ENCODE data around the gene ESR1.

GRCh38 chr6:151862461-151862860, 55.0 kb downstream of the ESR1 start:
- TF ChIP-seq POLR2A (IDR thresholded peaks at IDR 0.05): no peak
- TF ChIP-seq, protein P1, sequence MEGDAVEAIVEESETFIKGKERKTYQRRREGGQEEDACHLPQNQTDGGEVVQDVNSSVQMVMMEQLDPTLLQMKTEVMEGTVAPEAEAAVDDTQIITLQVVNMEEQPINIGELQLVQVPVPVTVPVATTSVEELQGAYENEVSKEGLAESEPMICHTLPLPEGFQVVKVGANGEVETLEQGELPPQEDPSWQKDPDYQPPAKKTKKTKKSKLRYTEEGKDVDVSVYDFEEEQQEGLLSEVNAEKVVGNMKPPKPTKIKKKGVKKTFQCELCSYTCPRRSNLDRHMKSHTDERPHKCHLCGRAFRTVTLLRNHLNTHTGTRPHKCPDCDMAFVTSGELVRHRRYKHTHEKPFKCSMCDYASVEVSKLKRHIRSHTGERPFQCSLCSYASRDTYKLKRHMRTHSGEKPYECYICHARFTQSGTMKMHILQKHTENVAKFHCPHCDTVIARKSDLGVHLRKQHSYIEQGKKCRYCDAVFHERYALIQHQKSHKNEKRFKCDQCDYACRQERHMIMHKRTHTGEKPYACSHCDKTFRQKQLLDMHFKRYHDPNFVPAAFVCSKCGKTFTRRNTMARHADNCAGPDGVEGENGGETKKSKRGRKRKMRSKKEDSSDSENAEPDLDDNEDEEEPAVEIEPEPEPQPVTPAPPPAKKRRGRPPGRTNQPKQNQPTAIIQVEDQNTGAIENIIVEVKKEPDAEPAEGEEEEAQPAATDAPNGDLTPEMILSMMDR (IDR thresholded peaks at IDR 0.05): no peak

Data from right lobe of liver (tissue), 4 donors.